Subcutaneous adipose tissue (tissue), 4 donors: ENCODE results near the gene CLIP4. TPM values are rescaled to one million over a fixed set of nuclear protein-coding genes. Genes with fewer than 3 reads are reported as not detected.

Experiments
- total RNA-seq, 4 donors: library from RNA; depleted of rRNA; stranded (reverse); fragments of >200 nt; gene quantifications; one replicate each; pipeline ENCODE4 v1.1.0, GENCODE V29; 2016
- TF ChIP-seq, protein P1 (sequence below): fragments of 450-650 bp; IDR thresholded peaks from one replicate; pipeline ENCODE4 v1.5.1; 2016; ENCODE audit warnings: low read depth, mild to moderate bottlenecking, control low read depth, antibody characterized with exemption, moderate library complexity

CLIP4 gene
- total RNA-seq, 4 donors from 2014 or later = 59.3 to 103 (median 96.6) TPM

DNA sequence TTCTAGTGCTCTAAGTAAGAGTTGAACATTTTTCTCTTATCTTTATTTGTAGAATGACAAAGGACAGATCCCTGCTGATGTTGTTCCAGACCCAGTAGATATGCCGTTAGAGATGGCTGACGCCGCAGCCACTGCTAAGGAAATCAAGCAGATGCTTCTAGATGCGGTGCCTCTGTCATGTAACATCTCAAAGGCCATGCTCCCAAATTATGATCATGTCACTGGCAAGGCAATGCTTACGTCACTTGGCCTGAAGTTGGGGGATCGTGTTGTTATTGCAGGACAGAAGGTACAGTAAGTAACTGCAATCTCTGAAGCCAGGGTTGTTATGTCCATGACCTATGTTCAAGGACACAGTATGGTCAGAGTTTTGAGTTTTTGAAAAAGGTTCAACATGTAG, 28.4 kb downstream of the CLIP4 start:
- TF ChIP-seq, protein P1, sequence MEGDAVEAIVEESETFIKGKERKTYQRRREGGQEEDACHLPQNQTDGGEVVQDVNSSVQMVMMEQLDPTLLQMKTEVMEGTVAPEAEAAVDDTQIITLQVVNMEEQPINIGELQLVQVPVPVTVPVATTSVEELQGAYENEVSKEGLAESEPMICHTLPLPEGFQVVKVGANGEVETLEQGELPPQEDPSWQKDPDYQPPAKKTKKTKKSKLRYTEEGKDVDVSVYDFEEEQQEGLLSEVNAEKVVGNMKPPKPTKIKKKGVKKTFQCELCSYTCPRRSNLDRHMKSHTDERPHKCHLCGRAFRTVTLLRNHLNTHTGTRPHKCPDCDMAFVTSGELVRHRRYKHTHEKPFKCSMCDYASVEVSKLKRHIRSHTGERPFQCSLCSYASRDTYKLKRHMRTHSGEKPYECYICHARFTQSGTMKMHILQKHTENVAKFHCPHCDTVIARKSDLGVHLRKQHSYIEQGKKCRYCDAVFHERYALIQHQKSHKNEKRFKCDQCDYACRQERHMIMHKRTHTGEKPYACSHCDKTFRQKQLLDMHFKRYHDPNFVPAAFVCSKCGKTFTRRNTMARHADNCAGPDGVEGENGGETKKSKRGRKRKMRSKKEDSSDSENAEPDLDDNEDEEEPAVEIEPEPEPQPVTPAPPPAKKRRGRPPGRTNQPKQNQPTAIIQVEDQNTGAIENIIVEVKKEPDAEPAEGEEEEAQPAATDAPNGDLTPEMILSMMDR = no peak

DNA sequence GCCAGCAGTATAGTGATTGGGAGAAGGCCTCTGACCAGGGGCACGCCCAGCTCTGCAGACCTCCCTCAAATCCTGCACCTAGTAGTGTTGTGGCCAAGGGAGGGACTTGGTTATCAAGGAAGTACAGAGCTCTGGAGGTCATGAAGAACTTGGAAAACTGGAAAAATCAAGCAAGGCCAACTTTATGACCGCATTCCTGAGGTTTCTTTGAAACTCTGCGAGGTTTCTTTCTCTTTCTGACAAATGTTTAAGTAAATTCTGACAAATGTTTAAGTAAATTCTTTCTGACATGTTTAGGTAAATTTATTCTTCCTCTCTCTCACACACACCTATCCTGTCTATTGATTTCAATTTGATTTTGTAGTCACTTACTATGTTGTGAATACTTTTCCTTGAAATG, 31.0 kb downstream of the CLIP4 start:
- TF ChIP-seq, protein P1 = no peak

DNA sequence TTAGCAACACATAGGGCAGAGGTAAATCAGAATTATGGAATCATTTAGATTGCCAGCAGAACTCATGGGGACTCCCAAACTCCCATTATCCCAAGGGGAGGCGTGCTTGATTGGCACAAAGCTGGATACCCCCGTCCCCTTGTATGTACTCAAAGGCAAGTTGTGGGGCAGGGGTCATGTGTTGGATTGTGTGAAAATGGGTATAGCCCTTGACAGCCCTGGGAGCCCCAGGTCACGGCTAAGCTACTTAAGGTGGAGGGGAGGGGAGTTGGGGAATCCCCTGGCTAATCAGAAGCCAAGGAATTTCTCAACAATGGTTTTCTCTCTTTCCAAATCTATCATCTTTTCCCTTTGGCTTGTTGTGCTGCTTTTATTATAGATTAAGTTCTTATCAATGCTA, 32.7 kb downstream of the CLIP4 start:
- TF ChIP-seq, protein P1 = no peak

DNA sequence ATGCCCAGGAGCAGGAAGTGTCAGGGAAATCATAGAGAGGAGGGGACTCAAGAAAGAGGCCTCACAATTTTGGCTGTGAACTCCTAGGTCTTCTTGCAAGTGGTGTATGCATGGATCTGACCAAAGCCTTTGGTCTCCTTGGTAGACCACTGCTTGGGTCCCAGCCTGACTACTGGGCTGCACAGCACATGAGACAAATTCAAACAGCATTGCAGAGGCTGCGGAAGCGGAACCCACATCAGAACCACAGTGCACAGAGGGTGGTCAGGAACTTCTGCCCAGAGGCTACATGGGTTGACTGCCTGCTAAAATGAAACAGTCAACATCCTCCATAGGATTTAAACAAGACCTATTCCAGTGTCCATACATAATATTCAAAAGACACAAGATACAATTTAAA, 39.4 kb downstream of the CLIP4 start:
- TF ChIP-seq, protein P1 = no peak

DNA sequence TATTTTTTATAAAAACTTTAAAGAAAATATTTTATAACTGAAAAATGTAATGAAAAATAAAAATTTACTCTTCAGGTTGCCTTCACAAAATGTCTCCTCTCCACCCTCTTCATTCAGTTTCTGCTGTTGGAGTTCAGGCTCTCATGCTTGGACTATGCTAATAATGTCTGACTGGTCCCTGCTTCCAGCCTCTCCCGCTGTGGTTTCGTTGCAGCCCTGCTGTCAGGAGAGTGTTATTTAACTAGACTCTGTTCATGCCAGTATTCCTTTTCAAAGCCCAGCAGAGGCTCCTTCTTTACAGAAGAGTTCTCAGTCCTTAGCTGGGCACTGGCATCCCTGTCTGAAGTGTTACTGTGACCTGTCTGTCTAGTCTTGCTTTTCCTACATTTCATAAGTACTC, 40.4 kb downstream of the CLIP4 start:
- TF ChIP-seq, protein P1 = no peak

DNA sequence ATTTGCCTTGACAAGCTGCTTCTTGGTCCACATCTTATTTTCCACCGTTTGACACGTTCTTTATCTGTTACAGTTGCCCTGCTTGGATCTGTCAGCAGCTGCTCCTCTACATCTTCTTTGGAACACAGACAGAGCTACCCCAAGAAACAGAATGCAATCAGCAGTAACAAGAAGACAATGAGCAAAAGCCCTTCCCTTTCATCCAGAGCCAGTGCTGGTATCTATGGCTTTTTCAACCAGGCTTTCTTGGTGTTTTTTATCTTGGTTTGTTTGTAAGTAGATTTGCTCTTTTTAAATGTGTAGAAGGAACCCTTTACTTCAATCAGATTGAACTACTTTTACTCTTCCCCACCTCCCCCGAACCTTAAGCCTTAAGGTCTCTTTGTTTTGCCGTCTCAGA, 41.9 kb downstream of the CLIP4 start:
- TF ChIP-seq, protein P1 = no peak

DNA sequence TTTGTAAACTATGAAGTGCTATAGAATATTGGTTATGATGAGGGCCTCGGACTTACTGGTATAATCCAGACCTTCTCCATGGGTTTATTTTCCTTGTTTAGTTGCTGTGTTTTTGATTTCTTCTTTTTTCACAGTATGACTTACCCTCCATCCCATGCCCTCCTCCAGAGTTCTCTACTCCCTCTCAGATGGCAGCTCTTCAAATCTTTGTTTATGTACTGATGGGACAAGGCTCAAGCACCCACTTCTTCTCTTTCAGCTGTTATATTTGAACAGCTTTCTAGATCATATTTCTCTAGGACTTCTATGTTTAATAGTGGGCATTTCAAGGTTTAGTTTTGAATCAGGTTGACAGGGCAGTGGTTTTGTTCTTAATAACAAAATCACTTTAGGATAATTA, 43.9 kb downstream of the CLIP4 start:
- TF ChIP-seq, protein P1 = no peak
